ENCODE measurements around the gene OR6F1.

Gene OR6F1

GRCh38 chr1:247741756-247742155 lies 25.3 kb upstream of the OR6F1 start:
- Histone ChIP-seq H3K9ac (ENCODE audit: low read depth, low read length, poor library complexity, severe bottlenecking) (no peak overlapping the region), H3K79me2 (ENCODE audit: insufficient read depth, low read length) (no peaks in the 10 kb centered on the region), H3K9me3 (ENCODE audit: insufficient read depth, low read depth, low read length) (no peaks in the 10 kb centered on the region)

GRCh38 chr1:247740721-247741120 lies 24.3 kb upstream of the OR6F1 start:
- Histone ChIP-seq H3K4me3 (ENCODE audit: low read length, poor library complexity, severe bottlenecking) (no peak overlapping the region), H4K20me1 (ENCODE audit: insufficient read depth, low read length, poor library complexity, severe bottlenecking) (no peaks in the 10 kb centered on the region), H3F3A (ENCODE audit: low read depth) (no peaks in the 10 kb centered on the region), H3K27me3 (ENCODE audit: insufficient read depth, low read length, poor library complexity, severe bottlenecking) (no peaks in the 10 kb centered on the region), H3K4me1 (ENCODE audit: insufficient read depth, low read length, poor library complexity, severe bottlenecking) (no peaks in the 10 kb centered on the region), H3K4me2 (ENCODE audit: low read depth, low read length, poor library complexity, severe bottlenecking) (no peak overlapping the region), H3K9me2 (replicated peaks; ENCODE audit: low read depth, low read length) (no peaks in the 10 kb centered on the region), H3K9ac (ENCODE audit: low read depth, low read length, poor library complexity, severe bottlenecking) (no peak overlapping the region), H3K36me3 (ENCODE audit: insufficient read depth, low read length) (no peaks in the 10 kb centered on the region), H3K79me2 (ENCODE audit: insufficient read depth, low read length) (no peaks in the 10 kb centered on the region), H3K9me3 (ENCODE audit: insufficient read depth, low read depth, low read length) (no peaks in the 10 kb centered on the region), H2AFZ (ENCODE audit: low read length) (no peak overlapping the region)
- TF ChIP-seq EZH2phosphoT487 (IDR thresholded peaks at IDR 0.05; ENCODE audit: borderline replicate concordance) (no peak), CTCF (conservative IDR thresholded peaks at IDR 0.05; ENCODE audit: low read length) (no peak)

More at GRCh38 chr1:247741756-247742155, 25.3 kb upstream of the OR6F1 start:
- H3K36me3 ChIP-seq (ENCODE audit: insufficient read depth, low read length), result no peaks in the 10 kb centered on the region
- H3K4me2 ChIP-seq (ENCODE audit: low read depth, low read length, poor library complexity, severe bottlenecking), result no peak overlapping the region
- no peak for TF ChIP-seq CTCF (conservative IDR thresholded peaks at IDR 0.05; ENCODE audit: low read length)
- TF ChIP-seq EZH2phosphoT487 (IDR thresholded peaks at IDR 0.05; ENCODE audit: borderline replicate concordance), result no peak
- no peaks in the 10 kb centered on the region for H3F3A ChIP-seq (ENCODE audit: low read depth)
- no peaks in the 10 kb centered on the region for H4K20me1 ChIP-seq (ENCODE audit: insufficient read depth, low read length, poor library complexity, severe bottlenecking)
- no peak overlapping the region for H2AFZ ChIP-seq (ENCODE audit: low read length)
- H3K4me3 ChIP-seq (ENCODE audit: low read length, poor library complexity, severe bottlenecking), result no peak overlapping the region
- no peaks in the 10 kb centered on the region for H3K9me2 ChIP-seq (replicated peaks; ENCODE audit: low read depth, low read length)
- H3K27me3 ChIP-seq (ENCODE audit: insufficient read depth, low read length, poor library complexity, severe bottlenecking), result no peaks in the 10 kb centered on the region
- H3K4me1 ChIP-seq (ENCODE audit: insufficient read depth, low read length, poor library complexity, severe bottlenecking), result no peaks in the 10 kb centered on the region

GRCh38 chr1:247738315-247738714 lies 21.9 kb upstream of the OR6F1 start, which contains the start of gene OR14K1:
OR14K1 (plus strand) TSS chr1:247738615; CDS start chr1:247738615, 0 bp downstream.
- TF ChIP-seq CTCF (conservative IDR thresholded peaks at IDR 0.05; ENCODE audit: low read length) (no peak), EZH2phosphoT487 (IDR thresholded peaks at IDR 0.05; ENCODE audit: borderline replicate concordance) (no peak)
- H3K79me2 ChIP-seq (ENCODE audit: insufficient read depth, low read length), result no peaks in the 10 kb centered on the region
- no peaks in the 10 kb centered on the region for H3K9me3 ChIP-seq (ENCODE audit: insufficient read depth, low read depth, low read length)
- H3K4me3 ChIP-seq (ENCODE audit: low read length, poor library complexity, severe bottlenecking), result no peak within 1 kb of the TSS
- H3K27me3 ChIP-seq (ENCODE audit: insufficient read depth, low read length, poor library complexity, severe bottlenecking), result no peaks in the 10 kb centered on the region
- H3K9me2 ChIP-seq (replicated peaks; ENCODE audit: low read depth, low read length), result no peaks in the 10 kb centered on the region
- H3K4me1 ChIP-seq (ENCODE audit: insufficient read depth, low read length, poor library complexity, severe bottlenecking), result no peaks in the 10 kb centered on the region
- H3K36me3 ChIP-seq (ENCODE audit: insufficient read depth, low read length), result no peaks in the 10 kb centered on the region
- no peaks in the 10 kb centered on the region for H4K20me1 ChIP-seq (ENCODE audit: insufficient read depth, low read length, poor library complexity, severe bottlenecking)
- H3K9ac ChIP-seq (ENCODE audit: low read depth, low read length, poor library complexity, severe bottlenecking), result no peak within 1 kb of the TSS
- H2AFZ ChIP-seq (ENCODE audit: low read length), result no peak within 1 kb of the TSS
- no peaks in the 10 kb centered on the region for H3F3A ChIP-seq (ENCODE audit: low read depth)
- no peak within 1 kb of the TSS for H3K4me2 ChIP-seq (ENCODE audit: low read depth, low read length, poor library complexity, severe bottlenecking)
